Measurements from ENCODE around the gene TMEM17. TPM values are rescaled to one million over a fixed set of nuclear protein-coding genes. Genes with fewer than 3 reads are reported as not detected.

Gene TMEM17
- total and polyA plus RNA-seq, 2 of the 13 experiments (the other 11 are each of a cell fraction or from before 2014, with no cell fraction given), result 0.22 to 0.50 TPM

DNA sequence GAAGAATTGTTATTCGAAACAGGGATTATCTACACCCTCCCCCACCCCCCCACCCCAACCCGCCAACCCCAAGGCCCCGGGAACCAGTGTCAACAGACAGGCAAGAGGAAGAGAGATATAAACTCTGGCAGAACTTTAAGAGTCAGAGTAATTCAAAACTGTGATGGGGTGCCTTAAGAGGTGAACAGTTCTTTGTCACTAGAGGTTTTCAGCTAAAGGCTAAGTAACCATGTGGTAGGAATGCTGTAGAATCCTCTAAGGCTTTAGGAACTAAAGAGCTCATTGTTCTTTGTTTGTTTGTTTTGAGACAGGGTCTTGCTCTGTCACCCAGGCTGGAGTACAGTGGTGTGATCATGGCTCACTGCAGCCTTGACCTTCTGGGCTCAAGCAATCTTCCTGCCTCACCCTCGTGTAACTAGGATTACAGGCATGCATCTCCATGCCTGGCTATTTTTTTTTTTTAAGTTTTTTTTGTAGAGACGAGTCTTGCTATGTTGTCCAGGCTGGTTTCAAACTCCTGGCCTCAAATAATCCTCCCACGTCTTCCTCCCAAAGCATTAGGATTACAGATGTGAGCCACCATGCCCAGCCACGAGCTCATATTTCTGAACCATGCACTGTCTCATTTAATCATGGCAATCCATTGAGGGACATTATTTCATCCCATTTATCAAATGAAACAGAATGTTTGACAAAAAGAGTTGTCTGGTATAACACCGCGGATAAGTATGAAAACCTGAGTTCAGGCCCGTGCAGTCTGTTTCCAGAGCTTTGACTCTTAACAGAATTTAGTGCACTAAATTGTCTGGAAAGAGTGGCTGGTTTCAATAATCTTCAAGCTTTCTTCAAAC, 20.8 kb upstream of the TMEM17 start (continued):
- TF ChIP-seq ZBTB33 (CRISPR knock-in tag; IDR thresholded peaks at IDR 0.05) (peak; percentile 74), ZNF687 (CRISPR knock-in tag; IDR thresholded peaks at IDR 0.05) (peak; percentile 35; the same call in 1 of the 2 replicates), ZBTB42 (CRISPR knock-in tag; IDR thresholded peaks at IDR 0.05) (no peak), SALL1 (CRISPR knock-in tag; IDR thresholded peaks at IDR 0.05) (peak; percentile 98), ZNF775 (CRISPR knock-in tag; IDR thresholded peaks at IDR 0.05; ENCODE audit: borderline replicate concordance) (peak; percentile 96), RXRB (CRISPR knock-in tag; IDR thresholded peaks at IDR 0.05; ENCODE audit: borderline replicate concordance) (peak; percentile 96), ESRRA (CRISPR knock-in tag; IDR thresholded peaks at IDR 0.05; ENCODE audit: low read depth) (peak; percentile 88), RNF2 (conservative IDR thresholded peaks at IDR 0.05; ENCODE audit: low read depth) (peak; percentile 95), ZKSCAN8 (CRISPR knock-in tag; IDR thresholded peaks at IDR 0.05; ENCODE audit: borderline replicate concordance) (peak; percentile 94), HINFP (CRISPR knock-in tag; IDR thresholded peaks at IDR 0.05; ENCODE audit: low read depth) (peak; percentile 93), MXD3 (CRISPR knock-in tag; IDR thresholded peaks at IDR 0.05) (peak; percentile 84; the same call in 1 of the 2 replicates), ZSCAN30 (CRISPR knock-in tag; IDR thresholded peaks at IDR 0.05) (no peak)
- TF ChIP-seq, protein P1, sequence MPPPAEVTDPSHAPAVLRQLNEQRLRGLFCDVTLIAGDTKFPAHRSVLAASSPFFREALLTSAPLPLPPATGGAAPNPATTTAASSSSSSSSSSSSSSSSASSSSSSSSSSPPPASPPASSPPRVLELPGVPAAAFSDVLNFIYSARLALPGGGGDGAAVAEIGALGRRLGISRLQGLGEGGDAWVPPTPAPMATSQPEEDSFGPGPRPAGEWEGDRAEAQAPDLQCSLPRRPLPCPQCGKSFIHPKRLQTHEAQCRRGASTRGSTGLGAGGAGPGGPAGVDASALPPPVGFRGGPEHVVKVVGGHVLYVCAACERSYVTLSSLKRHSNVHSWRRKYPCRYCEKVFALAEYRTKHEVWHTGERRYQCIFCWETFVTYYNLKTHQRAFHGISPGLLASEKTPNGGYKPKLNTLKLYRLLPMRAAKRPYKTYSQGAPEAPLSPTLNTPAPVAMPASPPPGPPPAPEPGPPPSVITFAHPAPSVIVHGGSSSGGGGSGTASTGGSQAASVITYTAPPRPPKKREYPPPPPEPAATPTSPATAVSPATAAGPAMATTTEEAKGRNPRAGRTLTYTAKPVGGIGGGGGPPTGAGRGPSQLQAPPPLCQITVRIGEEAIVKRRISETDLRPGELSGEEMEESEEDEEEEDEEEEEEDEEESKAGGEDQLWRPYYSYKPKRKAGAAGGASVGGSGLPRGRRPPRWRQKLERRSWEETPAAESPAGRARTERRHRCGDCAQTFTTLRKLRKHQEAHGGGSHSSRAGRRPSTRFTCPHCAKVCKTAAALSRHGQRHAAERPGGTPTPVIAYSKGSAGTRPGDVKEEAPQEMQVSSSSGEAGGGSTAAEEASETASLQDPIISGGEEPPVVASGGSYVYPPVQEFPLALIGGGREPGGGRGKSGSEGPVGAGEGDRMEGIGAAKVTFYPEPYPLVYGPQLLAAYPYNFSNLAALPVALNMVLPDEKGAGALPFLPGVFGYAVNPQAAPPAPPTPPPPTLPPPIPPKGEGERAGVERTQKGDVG (CRISPR knock-in tag; IDR thresholded peaks at IDR 0.05; ENCODE audit: borderline replicate concordance), result peak; percentile 93
- TF ChIP-seq, protein P2, sequence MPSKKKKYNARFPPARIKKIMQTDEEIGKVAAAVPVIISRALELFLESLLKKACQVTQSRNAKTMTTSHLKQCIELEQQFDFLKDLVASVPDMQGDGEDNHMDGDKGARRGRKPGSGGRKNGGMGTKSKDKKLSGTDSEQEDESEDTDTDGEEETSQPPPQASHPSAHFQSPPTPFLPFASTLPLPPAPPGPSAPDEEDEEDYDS (CRISPR knock-in tag; IDR thresholded peaks at IDR 0.05), result peak; percentile 78
